H9 (cell line): Measurements from ENCODE around the gene NDUFA6. TPM values are rescaled to one million over a fixed set of nuclear protein-coding genes. Genes with fewer than 3 reads are reported as not detected.

Experiments used
- DNase-seq: peaks from one replicate; pipeline ENCODE4 v3.0.0-alpha.2; 2017
- H2AFZ ChIP-seq: one replicate; pipeline ENCODE4 v1.6.1; 2013; ENCODE audit warnings: mild to moderate bottlenecking, low read length, control low read depth, moderate library complexity
- H2AK5ac ChIP-seq: 2 replicates; pipeline ENCODE4 v1.6.1; 2013; ENCODE audit warnings: low read length, control low read depth, mixed read lengths; ENCODE audit not compliant: insufficient read length
- H2BK120ac ChIP-seq: one replicate; pipeline ENCODE4 v1.6.1; 2013; ENCODE audit warnings: low read depth, mild to moderate bottlenecking, low read length, control low read depth, inconsistent platforms; ENCODE audit not compliant: poor library complexity, severe bottlenecking
- H2BK12ac ChIP-seq: 2 replicates; pipeline ENCODE4 v1.6.1; 2013; ENCODE audit warnings: low read length, control low read depth, mixed read lengths, low read depth; ENCODE audit not compliant: insufficient read length
- H2BK15ac ChIP-seq: 2 replicates; pipeline ENCODE4 v1.6.1; 2013; ENCODE audit warnings: low read depth, low read length, control low read depth
- H2BK20ac ChIP-seq: one replicate; pipeline ENCODE4 v1.6.1; 2013; ENCODE audit warnings: low read depth, mild to moderate bottlenecking, low read length, control low read depth, inconsistent platforms; ENCODE audit not compliant: poor library complexity, severe bottlenecking
- H2BK5ac ChIP-seq: 2 replicates; pipeline ENCODE4 v1.6.1; 2013; ENCODE audit warnings: low read length, control low read depth, mixed read lengths; ENCODE audit not compliant: insufficient read length
- H3K14ac ChIP-seq: 2 replicates; pipeline ENCODE4 v1.6.1; 2013; ENCODE audit warnings: low read length, control low read depth; ENCODE audit not compliant: insufficient read depth
- H3K18ac ChIP-seq: 2 replicates; pipeline ENCODE4 v1.6.1; 2013; ENCODE audit warnings: low read depth, mild to moderate bottlenecking, mixed read lengths, low read length, control low read depth; ENCODE audit not compliant: insufficient read length
- H3K23ac ChIP-seq: 2 replicates; pipeline ENCODE4 v1.6.1; 2013; ENCODE audit warnings: low read length, control low read depth, mixed read lengths, low read depth; ENCODE audit not compliant: insufficient read length
- H3K23me2 ChIP-seq: 2 replicates; pipeline ENCODE4 v1.6.1; 2013; ENCODE audit warnings: low read depth, mild to moderate bottlenecking, mixed read lengths, low read length, control low read depth; ENCODE audit not compliant: insufficient read length, poor library complexity, severe bottlenecking
- H3K27ac ChIP-seq: 2 replicates; pipeline ENCODE4 v1.5.1; 2013; ENCODE audit warnings: low read length, control low read depth, mixed read lengths, low read depth; ENCODE audit not compliant: insufficient read length
- H3K27me3 ChIP-seq: 2 replicates; pipeline ENCODE4 v1.6.1; 2013; ENCODE audit warnings: low read length, control low read depth, inconsistent platforms; ENCODE audit not compliant: insufficient read depth
- H3K4ac ChIP-seq: 2 replicates; pipeline ENCODE4 v1.6.1; 2013; ENCODE audit warnings: low read depth, mild to moderate bottlenecking, control low read depth, inconsistent platforms, low read length, moderate library complexity
- H3K4me1 ChIP-seq: 2 replicates; pipeline ENCODE4 v1.6.1; 2013; ENCODE audit warnings: low read length, control low read depth, inconsistent platforms; ENCODE audit not compliant: insufficient read depth
- H3K4me2 ChIP-seq: 2 replicates; pipeline ENCODE4 v1.6.1; 2013; ENCODE audit warnings: low read length, control low read depth, mixed read lengths; ENCODE audit not compliant: insufficient read length, insufficient read depth
- H3K56ac ChIP-seq: 2 replicates; pipeline ENCODE4 v1.6.1; 2013; ENCODE audit warnings: low read depth, mild to moderate bottlenecking, mixed read lengths, low read length, control low read depth; ENCODE audit not compliant: insufficient read length
- H3K79me1 ChIP-seq: 2 replicates; pipeline ENCODE4 v1.6.1; 2013; ENCODE audit warnings: low read depth, mild to moderate bottlenecking, moderate library complexity, low read length, control low read depth, inconsistent platforms; ENCODE audit not compliant: insufficient read depth, poor library complexity, severe bottlenecking
- H3K79me2 ChIP-seq: 2 replicates; pipeline ENCODE4 v1.6.1; 2013; ENCODE audit warnings: low read length, control low read depth, inconsistent platforms; ENCODE audit not compliant: insufficient read depth
- H3K9ac ChIP-seq: 2 replicates; pipeline ENCODE4 v1.6.1; 2013; ENCODE audit warnings: low read length, control low read depth, mixed read lengths; ENCODE audit not compliant: insufficient read length; ENCODE audit errors: extremely low read depth
- H3K9me3 ChIP-seq: one replicate; pipeline ENCODE4 v1.6.1; 2013; ENCODE audit warnings: low read depth, low read length, inconsistent platforms; ENCODE audit not compliant: control insufficient read depth
- H3T11ph ChIP-seq: one replicate; pipeline ENCODE4 v1.6.1; 2013; ENCODE audit warnings: mild to moderate bottlenecking, low read length, control low read depth, inconsistent platforms
- H4K20me1 ChIP-seq: one replicate; pipeline ENCODE4 v1.6.1; 2013; ENCODE audit not compliant: control insufficient read depth, insufficient read length, insufficient read depth
- H4K5ac ChIP-seq: 2 replicates; pipeline ENCODE4 v1.6.1; 2013; ENCODE audit warnings: low read depth, mild to moderate bottlenecking, mixed read lengths, low read length, control low read depth; ENCODE audit not compliant: insufficient read length
- H4K8ac ChIP-seq: replicated peaks from 2 replicates; pipeline ENCODE4 v1.6.1; 2013; ENCODE audit warnings: low read length, control low read depth, mixed read lengths, low read depth; ENCODE audit not compliant: insufficient read length
- H4K91ac ChIP-seq: 2 replicates; pipeline ENCODE4 v1.6.1; 2013; ENCODE audit warnings: low read depth, mild to moderate bottlenecking, moderate library complexity, mixed read lengths, low read length, control low read depth; ENCODE audit not compliant: insufficient read length
- H3K27ac Mint-ChIP-seq, 3 experiments: 2 replicates in 2 of 3; 3 replicates in 1 of 3; pipeline ENCODE4 v1.8.0; 2020 to 2021; ENCODE audit warnings: mixed read lengths in 3 of 3, mild to moderate bottlenecking in 1 of 3, moderate library complexity in 1 of 3
- H3K27me3 Mint-ChIP-seq: 2 replicates; pipeline ENCODE4 v1.8.0; 2021; ENCODE audit warnings: low read depth, mild to moderate bottlenecking, moderate library complexity, mixed read lengths
- H3K36me3 Mint-ChIP-seq, 3 experiments: 2 replicates in 2 of 3; 3 replicates in 1 of 3; pipeline ENCODE4 v1.8.0; 2020 to 2021; ENCODE audit warnings: low read depth in 3 of 3, mixed read lengths in 3 of 3; ENCODE audit not compliant: insufficient read depth in 1 of 3
- H3K4me1 Mint-ChIP-seq, 2 experiments: 2 replicates each; pipeline ENCODE4 v1.8.0; 2020; ENCODE audit warnings: mixed read lengths in 2 of 2
- H3K4me3 Mint-ChIP-seq, 2 experiments: 2 replicates in 1 of 2; 3 replicates in 1 of 2; pipeline ENCODE4 v1.8.0; 2020 to 2021; ENCODE audit warnings: mild to moderate bottlenecking in 2 of 2, mixed read lengths in 2 of 2, moderate library complexity in 1 of 2
- H3K9me3 Mint-ChIP-seq, 2 experiments: 2 replicates in 1 of 2; 3 replicates in 1 of 2; pipeline ENCODE4 v1.8.0; 2020; ENCODE audit warnings: mild to moderate bottlenecking in 2 of 2, mixed read lengths in 2 of 2, moderate library complexity in 1 of 2
- CTCF ChIP-seq: fragments of 200-600 bp; sonication (generic); conservative IDR thresholded peaks from 3 replicates; pipeline ENCODE4 v1.8.0; 2021; ENCODE audit warnings: antibody characterized with exemption, mild to moderate bottlenecking
- WGBS: extraction: QIAGEN DNeasy Blood & Tissue Kit; methylation state at CpG from one replicate; pipeline ENCODE4 v1.1.7; 2013; ENCODE audit warnings: missing lambda C conversion rate, low lambda C conversion rate, mixed read lengths; ENCODE audit not compliant: insufficient read length; ENCODE audit errors: extremely low coverage; 5-methylcytosine and 5-hydroxymethylcytosine counted together
- total RNA-seq: library from RNA; stranded (reverse); gene quantifications from 2 replicates; pipeline ENCODE4 v1.2.1, GENCODE V29; 2021

NDUFA6 gene
- total RNA-seq, 1 experiment from 2014 or later = 91.7 TPM

- H3K36me3 Mint-ChIP-seq = peaks cover 41 to 66% (median 56%) of the 10 kb centered on the region in 3 experiments
- peaks cover 0 to 7% of the 10 kb centered on the region in 2 experiments; a peak in 3 of 4 replicates for H3K4me1 Mint-ChIP-seq
- no peak overlapping the region for H2BK15ac ChIP-seq
- no peak overlapping the region for H3K18ac ChIP-seq
- H3K27me3 ChIP-seq = no peaks in the 10 kb centered on the region
- H3K4me2 ChIP-seq = no peak overlapping the region
- peaks cover 1% of the 10 kb centered on the region for H3K23me2 ChIP-seq
- peaks cover 3% of the 10 kb centered on the region for H3K79me1 ChIP-seq
- no peak overlapping the region for H2BK120ac ChIP-seq
- no peaks in the 10 kb centered on the region for H3K9me3 ChIP-seq
- H3K9ac ChIP-seq = no peak overlapping the region
- no peak overlapping the region for H3K27ac Mint-ChIP-seq
- peaks cover 9 to 11% of the 10 kb centered on the region in 2 experiments; a peak in 4 of 5 replicates for H3K9me3 Mint-ChIP-seq
- no peak overlapping the region for H4K8ac ChIP-seq
- no peak overlapping the region for H3K56ac ChIP-seq
- WGBS = no CpG with 5 or more reads among the region's 6 CpGs
- no peak for DNase-seq
- no peak overlapping the region for H3K27ac ChIP-seq
- no peak overlapping the region for H3K23ac ChIP-seq
- no peak for TF ChIP-seq CTCF
- no peak overlapping the region for H2AFZ ChIP-seq
- no peaks in the 10 kb centered on the region for H4K20me1 ChIP-seq
- no peaks in the 10 kb centered on the region; the same call in 1 of the 2 replicates for H3K27me3 Mint-ChIP-seq
- H4K91ac ChIP-seq = no peak overlapping the region
- no peaks in the 10 kb centered on the region for H3K4me1 ChIP-seq
- no peak overlapping the region for H3K4me3 Mint-ChIP-seq
- H2BK5ac ChIP-seq = no peak overlapping the region
- no peak overlapping the region for H3K14ac ChIP-seq
- H2BK12ac ChIP-seq = no peak overlapping the region
- H4K5ac ChIP-seq = no peak overlapping the region
- H2BK20ac ChIP-seq = no peak overlapping the region
- H2AK5ac ChIP-seq = no peak overlapping the region
- H3K79me2 ChIP-seq = no peaks in the 10 kb centered on the region; the same call in 1 of the 2 replicates
- no peak overlapping the region for H3K4ac ChIP-seq
- no peak overlapping the region for H3T11ph ChIP-seq
These were observed 4.5 kb downstream of the NDUFA6 start for GRCh38 chr22:42086051-42086450.
